Prostate gland (tissue), 2 donors: ENCODE results near the gene TUBG1. TPM values are rescaled to one million over a fixed set of nuclear protein-coding genes. Genes with fewer than 3 reads are reported as not detected.

Source experiments
- DNase-seq: peaks from one replicate; pipeline ENCODE4 v3.0.0-alpha.2; 2019; ENCODE audit warnings: low spot score
- H3K27ac ChIP-seq, 2 donors: fragments of 200-600 bp; sonication (generic); 2 replicates each; pipeline ENCODE4 v1.5.1; 2017 to 2019
- H3K27me3 ChIP-seq: fragments of 200-600 bp; sonication (generic); replicated peaks from 2 replicates; pipeline ENCODE4 v1.5.1; 2019; ENCODE audit not compliant: insufficient read depth
- H3K36me3 ChIP-seq, 2 donors: fragments of 200-600 bp; sonication (generic); 1 replicate in 1 of 2; 2 replicates in 1 of 2; pipeline versions ENCODE4 v1.5.1 to v1.8.1; 2017 to 2019
- H3K4me1 ChIP-seq: fragments of 200-600 bp; sonication (generic); replicated peaks from 2 replicates; pipeline ENCODE4 v1.5.1; 2019
- H3K4me3 ChIP-seq, 2 donors: fragments of 200-600 bp; sonication (generic); 2 replicates each; pipeline ENCODE4 v1.5.1; 2017 to 2019
- H3K9me3 ChIP-seq: fragments of 200-600 bp; sonication (generic); 2 replicates; pipeline ENCODE4 v1.5.1; 2017
- CTCF ChIP-seq, 4 experiments: fragments of 200-600 bp in 2 of 4; fragments of 450-650 bp in 2 of 4; sonication (generic) in 2 of 4; IDR thresholded peaks; 1 replicate in 3 of 4; 2 replicates in 1 of 4; pipeline ENCODE4 v1.5.1; 2016 to 2019; ENCODE audit warnings: antibody characterized with exemption in 4 of 4, mild to moderate bottlenecking in 2 of 4, moderate library complexity in 2 of 4
- POLR2A ChIP-seq: fragments of 450-650 bp; IDR thresholded peaks from one replicate; pipeline ENCODE4 v1.6.1; 2016; ENCODE audit warnings: antibody characterized with exemption, mild to moderate bottlenecking
- POLR2AphosphoS5 ChIP-seq: sonication (generic); formaldehyde crosslinking; IDR thresholded peaks from one replicate; pipeline ENCODE4 v1.6.1; 2017; ENCODE audit warnings: antibody characterized with exemption
- WGBS: methylation state at CpG from one replicate; pipeline ENCODE4 v1.1.5; 2018; 5-methylcytosine and 5-hydroxymethylcytosine counted together
- intact Hi-C: fragments of 100-400 bp; cut with DNase I; formaldehyde crosslinking; loops from one replicate; pipeline ENCODE4 v1.14.2; 2022
- total RNA-seq, 2 donors: library from RNA; depleted of rRNA; stranded (reverse); fragments of >200 nt; gene quantifications; one replicate each; pipeline ENCODE4 v1.1.0, GENCODE V29; 2016

The TUBG1 gene
- total RNA-seq, result 10 to 100 TPM; 38.7 to 78.4 TPM

- WGBS, result under 1% methylated on average over 66 of the region's 66 CpGs
- no peaks in the 10 kb centered on the region for H3K9me3 ChIP-seq
- peak; percentile 96 for TF ChIP-seq POLR2A
- peak; percentile 99 for TF ChIP-seq POLR2AphosphoS5
- TF ChIP-seq CTCF (IDR thresholded peaks at IDR 0.05), result peak in 2 of 4 experiments; percentile 33 to 45
- no peaks in the 10 kb centered on the region for H3K4me1 ChIP-seq
- no peaks in the 10 kb centered on the region for H3K27me3 ChIP-seq
- peaks cover 0 to 5% of the 10 kb centered on the region in 2 donors for H3K36me3 ChIP-seq
- peak within 1 kb of the TSS; percentile 70 to 85 for H3K4me3 ChIP-seq
- peak; percentile 98 for DNase-seq
- H3K27ac ChIP-seq, result peak within 1 kb of the TSS; percentile 92 to 93
- intact Hi-C loops, result loop anchor here (5.0 kb wide), 2 partner anchors 48 to 68 kb away; partner anchors contain the start of genes PLEKHH3 and TUBG2
Observed at GRCh38 chr17:42609182-42609813, at the start of gene TUBG1, which contains the start of gene RETREG3. Gene TUBG1 (plus strand): TSS chr17:42609683. CDS start chr17:42609738, 55 bp downstream. Gene RETREG3 (minus strand): TSS chr17:42609374. CDS start chr17:42609324, 50 bp downstream.

GRCh38 chr17:42560246-42560645 lies 49.2 kb upstream of the TUBG1 start:
- H3K27ac ChIP-seq, result no peak overlapping the region
- TF ChIP-seq POLR2A (no peak), POLR2AphosphoS5 (no peak), CTCF (IDR thresholded peaks at IDR 0.05) (no peak)
- intact Hi-C loops, result no loop called here

GRCh38 chr17:42561897-42562387 lies 47.5 kb upstream of the TUBG1 start, which contains the start of gene COASY:
Gene COASY (plus strand): TSS chr17:42562148. CDS start chr17:42562623, 475 bp downstream.
- Histone ChIP-seq H3K4me1 (peaks cover 20% of the 10 kb centered on the region), H3K4me3 (peak within 1 kb of the TSS; percentile 73 to 82), H3K27me3 (no peaks in the 10 kb centered on the region), H3K9me3 (no peaks in the 10 kb centered on the region), H3K36me3 (peaks cover 0 to 8% of the 10 kb centered on the region in 2 donors), H3K27ac (peak within 1 kb of the TSS; percentile 77 to 79)
- intact Hi-C loops, result no loop called here
- WGBS, result 0% methylated on average over 16 of the region's 26 CpGs
- DNase-seq, result peak; percentile 93
- TF ChIP-seq POLR2AphosphoS5 (peak; percentile 100), POLR2A (peak; percentile 25), CTCF (IDR thresholded peaks at IDR 0.05) (peak in 1 of 4 experiments; percentile 4)

More at GRCh38 chr17:42560246-42560645, 49.2 kb upstream of the TUBG1 start:
- H3K4me1 ChIP-seq, result peaks cover 13% of the 10 kb centered on the region
- H3K9me3 ChIP-seq, result no peaks in the 10 kb centered on the region
- H3K27me3 ChIP-seq, result no peaks in the 10 kb centered on the region
- peaks cover 0 to 5% of the 10 kb centered on the region in 2 donors for H3K36me3 ChIP-seq
- DNase-seq, result no peak
- no peak overlapping the region for H3K4me3 ChIP-seq
- WGBS, result 87% methylated on average over 3 of the region's 3 CpGs

GRCh38 chr17:42562388-42563142 lies 46.9 kb upstream of the TUBG1 start:
- WGBS, result 5% methylated on average over 47 of the region's 48 CpGs
- intact Hi-C loops, result no loop called here
- H3K9me3 ChIP-seq, result no peaks in the 10 kb centered on the region
- TF ChIP-seq CTCF (IDR thresholded peaks at IDR 0.05), result no peak
- TF ChIP-seq POLR2AphosphoS5, result no peak
- no peak for TF ChIP-seq POLR2A
- H3K27me3 ChIP-seq, result no peaks in the 10 kb centered on the region
- H3K27ac ChIP-seq, result peak overlapping the region; percentile 77 to 79
- peaks cover 20% of the 10 kb centered on the region for H3K4me1 ChIP-seq
- DNase-seq, result no peak
- H3K36me3 ChIP-seq, result peaks cover 0 to 8% of the 10 kb centered on the region in 2 donors
- H3K4me3 ChIP-seq, result peak overlapping the region; percentile 73 to 82
